Activated CD8-positive, alpha-beta memory T cell treated with anti-CD3 and anti-CD28 coated beads, Interleukin-2, amount 50 U/mL, for 24 hours (primary cell): ENCODE results near the gene UBL7.
"Not testable (repeated sequence)": the region's sequence is repeated elsewhere in the genome, so short reads cannot be mapped to it uniquely, and the experiment has no call there.

Source experiments
- DNase-seq: peaks from one replicate; pipeline ENCODE4 v3.0.0-alpha.2; 2020; ENCODE audit errors: extremely low read depth

Gene UBL7

GRCh38 chr15:74464216-74464615, 3.3 kb upstream of the UBL7 start:
- no peak for DNase-seq

- no peak for DNase-seq
Measured at GRCh38 chr15:74463634-74464033, 2.7 kb upstream of the UBL7 start.

GRCh38 chr15:74461847-74462511, 1.0 kb upstream of the UBL7 start:
- no peak for DNase-seq

GRCh38 chr15:74460298-74460697, 662 bp downstream of the UBL7 start:
- DNase-seq, result no peak

- DNase-seq, result not testable (repeated sequence)
Measured at GRCh38 chr15:74459798-74460197, 1.2 kb downstream of the UBL7 start.

- no peak for DNase-seq
Measured at GRCh38 chr15:74458473-74458872, 2.5 kb downstream of the UBL7 start.

- not testable (repeated sequence) for DNase-seq
Measured at GRCh38 chr15:74457036-74457435, 3.9 kb downstream of the UBL7 start.

- DNase-seq, result no peak
Measured at GRCh38 chr15:74454764-74455500, 6.0 kb downstream of the UBL7 start.

- DNase-seq, result no peak
Measured at GRCh38 chr15:74453925-74454763, 6.8 kb downstream of the UBL7 start.

GRCh38 chr15:74451861-74452835, 8.8 kb downstream of the UBL7 start:
- DNase-seq, result no peak

GRCh38 chr15:74451322-74451721, 9.6 kb downstream of the UBL7 start:
- DNase-seq, result no peak

GRCh38 chr15:74449643-74450205, 11.2 kb downstream of the UBL7 start:
- DNase-seq, result no peak

- DNase-seq, result no peak
Measured at GRCh38 chr15:74449095-74449494, 11.9 kb downstream of the UBL7 start.

GRCh38 chr15:74445816-74446763, 14.9 kb downstream of the UBL7 start:
- no peak for DNase-seq

- DNase-seq, result no peak
Measured at GRCh38 chr15:74444106-74445062, 16.6 kb downstream of the UBL7 start.

GRCh38 chr15:74443100-74443909, 17.7 kb downstream of the UBL7 start:
- no peak for DNase-seq

- DNase-seq, result no peak
Measured at GRCh38 chr15:74442604-74443003, 18.4 kb downstream of the UBL7 start.

- DNase-seq, result no peak
Measured at GRCh38 chr15:74442063-74442462, 18.9 kb downstream of the UBL7 start.
